Uterus (tissue), 4 donors: Measurements from ENCODE around the gene MKI67. TPM values are rescaled to one million over a fixed set of nuclear protein-coding genes. Genes with fewer than 3 reads are reported as not detected.

ENCODE experiments used
- DNase-seq, 2 donors: peaks; one replicate each; pipeline ENCODE4 v3.0.0-alpha.2; 2019 to 2020
- H3K27ac ChIP-seq, 2 donors: fragments of 200-600 bp; sonication (generic); 1 replicate in 1 of 2; 2 replicates in 1 of 2; pipeline ENCODE4 v1.5.1; 2016 to 2018
- H3K27me3 ChIP-seq, 2 donors: fragments of 200-600 bp; sonication (generic); one replicate each; pipeline ENCODE4 v1.5.1; 2018 to 2019; ENCODE audit warnings: control low read depth in 1 of 2
- H3K36me3 ChIP-seq, 2 donors: fragments of 200-600 bp; sonication (generic); one replicate each; pipeline ENCODE4 v1.5.1; 2019; ENCODE audit warnings: control low read depth in 1 of 2
- H3K4me1 ChIP-seq, 2 donors: fragments of 200-600 bp; sonication (generic); one replicate each; pipeline ENCODE4 v1.5.1; 2018 to 2019; ENCODE audit warnings: control low read depth in 1 of 2
- H3K4me3 ChIP-seq, 2 donors: fragments of 200-600 bp; sonication (generic); 1 replicate in 1 of 2; 2 replicates in 1 of 2; pipeline ENCODE4 v1.5.1; 2018 to 2019; ENCODE audit warnings: mild to moderate bottlenecking in 1 of 2
- H3K9me3 ChIP-seq, 2 donors: fragments of 200-600 bp; sonication (generic); one replicate each; pipeline ENCODE4 v1.5.1; 2019; ENCODE audit warnings: control low read depth in 1 of 2
- CTCF ChIP-seq, 4 experiments: fragments of 200-600 bp in 2 of 4; fragments of 450-650 bp in 2 of 4; sonication (generic) in 2 of 4; IDR thresholded peaks; one replicate each; pipeline ENCODE4 v1.5.1; 2016 to 2019; ENCODE audit warnings: antibody characterized with exemption in 4 of 4, mild to moderate bottlenecking in 2 of 4, moderate library complexity in 1 of 4
- POLR2A ChIP-seq, 2 donors: fragments of 450-650 bp; IDR thresholded peaks; one replicate each; pipeline ENCODE4 v1.6.1; 2016; ENCODE audit warnings: antibody characterized with exemption in 2 of 2, mild to moderate bottlenecking in 1 of 2, moderate library complexity in 1 of 2
- intact Hi-C: fragments of 100-400 bp; cut with DNase I; formaldehyde crosslinking; loops from one replicate; pipeline ENCODE4 v1.15.1; 2023; ENCODE audit warnings: low total_unique reads
- total RNA-seq, 4 donors: library from RNA; depleted of rRNA in 3 of 4; stranded (reverse); fragments of >200 nt in 3 of 4; gene quantifications; one replicate each; pipeline versions ENCODE4 v1.1.0 to v1.2.4, GENCODE V29; 2014 to 2023
- donor health status: DM: yes; HTN: yes; CAD: no.

Gene MKI67
- 10 to 100 TPM in 1 of 4 donors, under 1 TPM in 3; under 0.01 to 16.9 (median 0.56) TPM for total RNA-seq

GRCh38 chr10:128125944-128126764 lies at the start of gene MKI67:
TSS of gene MKI67 (minus strand) at chr10:128126423. CDS start at chr10:128125667, 756 bp downstream.
- Histone ChIP-seq H3K27ac (no peak within 1 kb of the TSS), H3K4me1 (peaks cover 6 to 7% of the 10 kb centered on the region in 2 donors), H3K9me3 (no peaks in the 10 kb centered on the region), H3K27me3 (peaks cover 0 to 12% of the 10 kb centered on the region in 2 donors), H3K36me3 (no peaks in the 10 kb centered on the region), H3K4me3 (peak within 1 kb of the TSS; percentile 21 to 37)
- TF ChIP-seq POLR2A (IDR thresholded peaks at IDR 0.05) = no peak
- no peak for TF ChIP-seq CTCF (IDR thresholded peaks at IDR 0.05)
- intact Hi-C loops = no loop called here
- peak; percentile 55 to 59 for DNase-seq

GRCh38 chr10:128174581-128175559 lies 48.6 kb upstream of the MKI67 start:
- Histone ChIP-seq H3K27ac (no peak overlapping the region), H3K9me3 (no peaks in the 10 kb centered on the region), H3K4me1 (no peaks in the 10 kb centered on the region), H3K27me3 (no peaks in the 10 kb centered on the region), H3K4me3 (no peak overlapping the region), H3K36me3 (no peaks in the 10 kb centered on the region)
- intact Hi-C loops = no loop called here
- DNase-seq = no peak
- TF ChIP-seq CTCF (IDR thresholded peaks at IDR 0.05) (no peak), POLR2A (IDR thresholded peaks at IDR 0.05) (no peak)

GRCh38 chr10:128173386-128173785 lies 47.2 kb upstream of the MKI67 start:
- intact Hi-C loops = no loop called here
- no peak for TF ChIP-seq POLR2A (IDR thresholded peaks at IDR 0.05)
- DNase-seq = no peak
- Histone ChIP-seq H3K27me3 (no peaks in the 10 kb centered on the region), H3K4me1 (no peaks in the 10 kb centered on the region), H3K9me3 (no peaks in the 10 kb centered on the region), H3K4me3 (no peak overlapping the region), H3K27ac (no peak overlapping the region), H3K36me3 (no peaks in the 10 kb centered on the region)

GRCh38 chr10:128172756-128173155 lies 46.5 kb upstream of the MKI67 start:
- TF ChIP-seq CTCF (IDR thresholded peaks at IDR 0.05) = no peak
- no peak for TF ChIP-seq POLR2A (IDR thresholded peaks at IDR 0.05)

GRCh38 chr10:128169811-128170379 lies 43.7 kb upstream of the MKI67 start:
- H3K27ac ChIP-seq = no peak overlapping the region
- H3K36me3 ChIP-seq = no peaks in the 10 kb centered on the region
- no peak for TF ChIP-seq CTCF (IDR thresholded peaks at IDR 0.05)
- TF ChIP-seq POLR2A (IDR thresholded peaks at IDR 0.05) = no peak
- intact Hi-C loops = no loop called here
- no peaks in the 10 kb centered on the region for H3K27me3 ChIP-seq
- no peak overlapping the region for H3K4me3 ChIP-seq
- no peak for DNase-seq
- no peaks in the 10 kb centered on the region for H3K9me3 ChIP-seq
- H3K4me1 ChIP-seq = no peaks in the 10 kb centered on the region

More at GRCh38 chr10:128172756-128173155, 46.5 kb upstream of the MKI67 start:
- H3K4me1 ChIP-seq = no peaks in the 10 kb centered on the region
- H3K27me3 ChIP-seq = no peaks in the 10 kb centered on the region
- H3K9me3 ChIP-seq = no peaks in the 10 kb centered on the region
- H3K27ac ChIP-seq = no peak overlapping the region
- intact Hi-C loops = no loop called here
- no peaks in the 10 kb centered on the region for H3K36me3 ChIP-seq
- no peak overlapping the region for H3K4me3 ChIP-seq
- DNase-seq = no peak
